Measurements from ENCODE around the gene PRSS36.

DNA sequence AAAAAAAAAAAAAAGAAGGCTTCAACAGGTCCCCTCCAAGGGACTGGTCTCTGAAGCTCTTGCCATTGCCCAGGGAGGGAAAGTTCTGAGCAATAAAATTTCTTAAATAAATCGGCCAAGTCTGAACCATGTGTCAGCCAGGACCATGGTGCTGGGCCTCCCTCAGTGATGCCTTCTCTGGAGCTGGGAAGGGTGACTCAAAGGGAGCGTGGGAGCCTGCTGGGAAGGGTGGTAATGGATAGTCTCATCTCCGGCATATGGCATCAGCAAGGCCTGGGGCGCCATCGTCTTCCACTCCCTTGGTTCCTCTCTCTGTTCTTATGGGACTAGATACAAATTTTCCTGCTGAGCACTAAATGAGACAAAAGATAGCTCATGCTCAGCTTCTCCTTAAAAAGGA, 57.5 kb downstream of the PRSS36 start:
- TF ChIP-seq, protein P1, sequence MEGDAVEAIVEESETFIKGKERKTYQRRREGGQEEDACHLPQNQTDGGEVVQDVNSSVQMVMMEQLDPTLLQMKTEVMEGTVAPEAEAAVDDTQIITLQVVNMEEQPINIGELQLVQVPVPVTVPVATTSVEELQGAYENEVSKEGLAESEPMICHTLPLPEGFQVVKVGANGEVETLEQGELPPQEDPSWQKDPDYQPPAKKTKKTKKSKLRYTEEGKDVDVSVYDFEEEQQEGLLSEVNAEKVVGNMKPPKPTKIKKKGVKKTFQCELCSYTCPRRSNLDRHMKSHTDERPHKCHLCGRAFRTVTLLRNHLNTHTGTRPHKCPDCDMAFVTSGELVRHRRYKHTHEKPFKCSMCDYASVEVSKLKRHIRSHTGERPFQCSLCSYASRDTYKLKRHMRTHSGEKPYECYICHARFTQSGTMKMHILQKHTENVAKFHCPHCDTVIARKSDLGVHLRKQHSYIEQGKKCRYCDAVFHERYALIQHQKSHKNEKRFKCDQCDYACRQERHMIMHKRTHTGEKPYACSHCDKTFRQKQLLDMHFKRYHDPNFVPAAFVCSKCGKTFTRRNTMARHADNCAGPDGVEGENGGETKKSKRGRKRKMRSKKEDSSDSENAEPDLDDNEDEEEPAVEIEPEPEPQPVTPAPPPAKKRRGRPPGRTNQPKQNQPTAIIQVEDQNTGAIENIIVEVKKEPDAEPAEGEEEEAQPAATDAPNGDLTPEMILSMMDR (IDR thresholded peaks at IDR 0.05; ENCODE audit: low read depth, low read length, poor library complexity, severe bottlenecking) = no peak
- TF ChIP-seq EZH2phosphoT487 (IDR thresholded peaks at IDR 0.05; ENCODE audit: borderline replicate concordance, low read length) = no peak
